Measurements from ENCODE around the gene WDR46. TPM values are rescaled to one million over a fixed set of nuclear protein-coding genes. Genes with fewer than 3 reads are reported as not detected.

WDR46 gene
- total RNA-seq, 1 donor from 2014 or later: 31.1 TPM

DNA sequence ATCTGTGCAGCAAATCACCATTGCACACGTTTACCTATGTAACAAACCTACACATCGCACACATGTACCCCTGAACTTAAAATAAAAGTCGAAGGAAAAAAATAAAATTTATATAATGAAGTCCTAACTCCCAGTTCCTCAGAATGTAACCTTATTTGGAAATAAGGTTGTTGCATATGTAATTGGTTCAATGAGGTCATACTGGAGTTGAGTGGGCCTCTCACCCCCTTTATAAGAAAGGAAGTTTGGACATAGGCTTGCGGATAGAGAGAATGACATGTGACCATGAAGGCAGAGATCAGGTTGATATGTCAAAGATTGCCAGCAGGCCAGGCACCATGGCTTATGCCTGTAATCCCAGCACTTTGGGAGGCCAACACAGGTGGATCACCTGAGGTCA, 44.6 kb upstream of the WDR46 start:
- no peak overlapping the region for H2AFZ ChIP-seq (replicated peaks)
- peaks cover 2% of the 10 kb centered on the region for H3K4me1 Mint-ChIP-seq
- H3K4me1 ChIP-seq: no peaks in the 10 kb centered on the region
- no peak overlapping the region for H3K4me3 Mint-ChIP-seq
- H3K27ac ChIP-seq: no peak overlapping the region
- no peaks in the 10 kb centered on the region for H3K9me3 ChIP-seq (ENCODE audit: low read depth)
- no peaks in the 10 kb centered on the region for H3K36me3 Mint-ChIP-seq
- no peaks in the 10 kb centered on the region for H3F3A ChIP-seq (ENCODE audit: low read depth)
- H3K79me2 ChIP-seq (ENCODE audit: low read depth): no peaks in the 10 kb centered on the region
- no peaks in the 10 kb centered on the region for H4K20me1 ChIP-seq (ENCODE audit: low read depth)
- H3K27me3 Mint-ChIP-seq (ENCODE audit: insufficient read depth, low read depth): peaks cover 4% of the 10 kb centered on the region
- no peak overlapping the region for H3K4me3 ChIP-seq
- TF ChIP-seq, protein P1, sequence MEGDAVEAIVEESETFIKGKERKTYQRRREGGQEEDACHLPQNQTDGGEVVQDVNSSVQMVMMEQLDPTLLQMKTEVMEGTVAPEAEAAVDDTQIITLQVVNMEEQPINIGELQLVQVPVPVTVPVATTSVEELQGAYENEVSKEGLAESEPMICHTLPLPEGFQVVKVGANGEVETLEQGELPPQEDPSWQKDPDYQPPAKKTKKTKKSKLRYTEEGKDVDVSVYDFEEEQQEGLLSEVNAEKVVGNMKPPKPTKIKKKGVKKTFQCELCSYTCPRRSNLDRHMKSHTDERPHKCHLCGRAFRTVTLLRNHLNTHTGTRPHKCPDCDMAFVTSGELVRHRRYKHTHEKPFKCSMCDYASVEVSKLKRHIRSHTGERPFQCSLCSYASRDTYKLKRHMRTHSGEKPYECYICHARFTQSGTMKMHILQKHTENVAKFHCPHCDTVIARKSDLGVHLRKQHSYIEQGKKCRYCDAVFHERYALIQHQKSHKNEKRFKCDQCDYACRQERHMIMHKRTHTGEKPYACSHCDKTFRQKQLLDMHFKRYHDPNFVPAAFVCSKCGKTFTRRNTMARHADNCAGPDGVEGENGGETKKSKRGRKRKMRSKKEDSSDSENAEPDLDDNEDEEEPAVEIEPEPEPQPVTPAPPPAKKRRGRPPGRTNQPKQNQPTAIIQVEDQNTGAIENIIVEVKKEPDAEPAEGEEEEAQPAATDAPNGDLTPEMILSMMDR (IDR thresholded peaks at IDR 0.05): no peak
- no peak for TF ChIP-seq EZH2phosphoT487 (IDR thresholded peaks at IDR 0.05)
- DNase-seq (ENCODE audit: low spot score): no peak
- no peaks in the 10 kb centered on the region for H3K27me3 ChIP-seq
- H3K9me3 Mint-ChIP-seq: no peaks in the 10 kb centered on the region
- H3K36me3 ChIP-seq: no peaks in the 10 kb centered on the region
- no peak overlapping the region for H3K27ac Mint-ChIP-seq
- H3K9ac ChIP-seq: no peak overlapping the region
- H3K4me2 ChIP-seq: no peak overlapping the region

DNA sequence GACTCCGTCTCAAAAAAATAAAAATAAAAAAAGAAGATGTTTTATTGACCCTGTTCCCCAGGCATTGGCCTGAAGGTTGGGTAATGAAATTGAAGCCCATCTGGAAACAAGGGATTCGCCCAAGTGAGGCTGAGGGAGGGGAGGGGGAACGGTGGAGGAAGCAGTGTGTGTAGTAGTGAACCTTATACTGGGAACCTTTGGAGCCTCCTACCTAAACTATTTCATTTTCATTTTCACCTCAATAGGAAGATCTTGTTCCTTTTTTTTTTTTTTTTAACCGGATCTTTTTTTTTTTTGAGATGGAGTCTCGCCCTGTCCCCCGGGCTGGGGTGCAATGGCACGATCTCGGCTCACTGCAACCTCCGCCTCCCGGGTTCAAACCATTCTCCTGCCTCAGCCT, 41.7 kb upstream of the WDR46 start:
- Mint-ChIP-seq H3K27me3 (ENCODE audit: insufficient read depth, low read depth) (peaks cover 4% of the 10 kb centered on the region), H3K36me3 (no peaks in the 10 kb centered on the region), H3K4me3 (no peak overlapping the region), H3K9me3 (no peaks in the 10 kb centered on the region), H3K27ac (no peak overlapping the region), H3K4me1 (peaks cover 2% of the 10 kb centered on the region)
- no peaks in the 10 kb centered on the region for H3K27me3 ChIP-seq
- TF ChIP-seq, protein P1 (IDR thresholded peaks at IDR 0.05): no peak
- TF ChIP-seq EZH2phosphoT487 (IDR thresholded peaks at IDR 0.05) (no peak), EZH2 (IDR thresholded peaks at IDR 0.05) (no peak)
- H3K4me2 ChIP-seq: no peak overlapping the region
- no peaks in the 10 kb centered on the region for H3K36me3 ChIP-seq
- no peaks in the 10 kb centered on the region for H4K20me1 ChIP-seq (ENCODE audit: low read depth)
- no peaks in the 10 kb centered on the region for H3K9me3 ChIP-seq (ENCODE audit: low read depth)
- no peak overlapping the region for H3K27ac ChIP-seq
- H3K4me3 ChIP-seq: no peak overlapping the region
- no peaks in the 10 kb centered on the region for H3F3A ChIP-seq (ENCODE audit: low read depth)
- H3K79me2 ChIP-seq (ENCODE audit: low read depth): no peaks in the 10 kb centered on the region
- H2AFZ ChIP-seq (replicated peaks): no peak overlapping the region
- H3K4me1 ChIP-seq: no peaks in the 10 kb centered on the region
- no peak for DNase-seq (ENCODE audit: low spot score)
- H3K9ac ChIP-seq: no peak overlapping the region

DNA sequence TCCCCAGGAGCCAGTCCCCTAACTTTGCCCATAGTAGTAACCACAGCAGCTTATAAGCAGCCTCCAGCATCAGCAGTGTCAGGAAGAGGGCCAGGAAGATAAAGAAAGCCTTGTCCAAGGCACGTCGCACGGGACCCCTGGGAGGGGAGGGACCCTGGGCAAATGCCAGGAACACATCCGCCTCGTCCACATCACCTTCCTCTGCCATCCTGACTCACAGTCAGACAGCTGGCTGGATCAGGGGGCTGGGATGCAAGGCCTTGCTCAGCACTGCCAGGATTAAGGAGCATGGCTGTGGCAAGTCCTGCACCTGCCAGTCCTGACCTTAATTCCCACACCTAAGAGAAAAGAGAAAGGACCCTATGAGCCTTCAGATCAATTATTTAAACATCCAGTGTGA, 40.0 kb upstream of the WDR46 start:
- no peak for DNase-seq (ENCODE audit: low spot score)
- H3K4me2 ChIP-seq: no peak overlapping the region
- no peak overlapping the region for H3K27ac Mint-ChIP-seq
- no peaks in the 10 kb centered on the region for H3K9me3 Mint-ChIP-seq
- H3F3A ChIP-seq (ENCODE audit: low read depth): peaks cover under 1% of the 10 kb centered on the region
- no peaks in the 10 kb centered on the region for H3K9me3 ChIP-seq (ENCODE audit: low read depth)
- no peak overlapping the region for H3K4me3 ChIP-seq
- TF ChIP-seq, protein P1 (IDR thresholded peaks at IDR 0.05): no peak
- TF ChIP-seq EZH2phosphoT487 (IDR thresholded peaks at IDR 0.05) (no peak), EZH2 (IDR thresholded peaks at IDR 0.05) (no peak)
- no peak overlapping the region for H3K4me3 Mint-ChIP-seq
- H3K27me3 Mint-ChIP-seq (ENCODE audit: insufficient read depth, low read depth): peaks cover 4% of the 10 kb centered on the region
- H3K36me3 Mint-ChIP-seq: no peaks in the 10 kb centered on the region
- H4K20me1 ChIP-seq (ENCODE audit: low read depth): no peaks in the 10 kb centered on the region
- no peaks in the 10 kb centered on the region for H3K79me2 ChIP-seq (ENCODE audit: low read depth)
- no peaks in the 10 kb centered on the region for H3K4me1 ChIP-seq
- no peaks in the 10 kb centered on the region for H3K27me3 ChIP-seq
- H2AFZ ChIP-seq (replicated peaks): no peak overlapping the region
- no peak overlapping the region for H3K27ac ChIP-seq
- no peak overlapping the region for H3K9ac ChIP-seq
- H3K4me1 Mint-ChIP-seq: peaks cover 5% of the 10 kb centered on the region
- no peaks in the 10 kb centered on the region for H3K36me3 ChIP-seq

Data from neural progenitor cell (in vitro differentiated cells).